ENCODE measurements around the gene GOLT1B.

GRCh38 chr12:21453312-21453852 is 48.2 kb upstream of the GOLT1B start:
- TF ChIP-seq, protein P1, sequence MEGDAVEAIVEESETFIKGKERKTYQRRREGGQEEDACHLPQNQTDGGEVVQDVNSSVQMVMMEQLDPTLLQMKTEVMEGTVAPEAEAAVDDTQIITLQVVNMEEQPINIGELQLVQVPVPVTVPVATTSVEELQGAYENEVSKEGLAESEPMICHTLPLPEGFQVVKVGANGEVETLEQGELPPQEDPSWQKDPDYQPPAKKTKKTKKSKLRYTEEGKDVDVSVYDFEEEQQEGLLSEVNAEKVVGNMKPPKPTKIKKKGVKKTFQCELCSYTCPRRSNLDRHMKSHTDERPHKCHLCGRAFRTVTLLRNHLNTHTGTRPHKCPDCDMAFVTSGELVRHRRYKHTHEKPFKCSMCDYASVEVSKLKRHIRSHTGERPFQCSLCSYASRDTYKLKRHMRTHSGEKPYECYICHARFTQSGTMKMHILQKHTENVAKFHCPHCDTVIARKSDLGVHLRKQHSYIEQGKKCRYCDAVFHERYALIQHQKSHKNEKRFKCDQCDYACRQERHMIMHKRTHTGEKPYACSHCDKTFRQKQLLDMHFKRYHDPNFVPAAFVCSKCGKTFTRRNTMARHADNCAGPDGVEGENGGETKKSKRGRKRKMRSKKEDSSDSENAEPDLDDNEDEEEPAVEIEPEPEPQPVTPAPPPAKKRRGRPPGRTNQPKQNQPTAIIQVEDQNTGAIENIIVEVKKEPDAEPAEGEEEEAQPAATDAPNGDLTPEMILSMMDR (IDR thresholded peaks at IDR 0.05): no peak
- no peak for TF ChIP-seq POLR2A (IDR thresholded peaks at IDR 0.05)
